ENCODE data around the gene CREB1. TPM values are rescaled to one million over a fixed set of nuclear protein-coding genes. Genes with fewer than 3 reads are reported as not detected.

Gene CREB1
- total RNA-seq, 2 donors from 2014 or later, result 42.9 to 51.7 TPM

- intact Hi-C loops (cut with DNase I, micrococcal nuclease), result no loop called here
- DNase-seq, result peak in 1 of 2 donors; percentile 17
Observed at GRCh38 chr2:207531032-207531952, 1.5 kb downstream of the CREB1 start.

DNA sequence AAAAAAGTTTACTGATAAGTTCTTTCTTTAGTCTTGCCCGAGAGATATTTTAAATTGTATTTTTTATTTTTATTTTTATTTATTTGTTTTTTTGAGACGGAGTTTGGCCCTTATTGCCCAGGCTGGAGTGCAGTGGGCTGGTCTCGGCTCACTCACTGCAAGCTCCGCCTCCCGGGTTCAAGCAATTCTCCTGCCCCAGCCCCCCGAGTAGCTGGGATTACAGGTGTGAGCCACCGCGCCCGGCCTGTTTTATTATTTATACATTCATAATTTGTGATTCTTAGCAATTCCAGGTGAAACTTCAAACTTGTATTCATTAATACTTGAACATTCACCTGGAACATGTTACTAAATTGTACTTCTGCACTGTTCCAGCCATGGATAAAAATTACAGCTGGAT lies 2.9 kb downstream of the CREB1 start:
- no peak for ATAC-seq
- peak in 1 of 2 donors; percentile 20 for DNase-seq
- intact Hi-C loops (cut with DNase I, micrococcal nuclease), result no loop called here

More at GRCh38 chr2:207531032-207531952, 1.5 kb downstream of the CREB1 start:
- no peak for ATAC-seq

- intact Hi-C loops (cut with DNase I, micrococcal nuclease), result no loop called here
- no peak for ATAC-seq
- no peak for DNase-seq
Observed at GRCh38 chr2:207533461-207534008, 3.8 kb downstream of the CREB1 start.

- ATAC-seq, result no peak
- DNase-seq, result no peak
- intact Hi-C loops (cut with DNase I, micrococcal nuclease), result no loop called here
Observed at GRCh38 chr2:207534417-207534816, 4.7 kb downstream of the CREB1 start.

DNA sequence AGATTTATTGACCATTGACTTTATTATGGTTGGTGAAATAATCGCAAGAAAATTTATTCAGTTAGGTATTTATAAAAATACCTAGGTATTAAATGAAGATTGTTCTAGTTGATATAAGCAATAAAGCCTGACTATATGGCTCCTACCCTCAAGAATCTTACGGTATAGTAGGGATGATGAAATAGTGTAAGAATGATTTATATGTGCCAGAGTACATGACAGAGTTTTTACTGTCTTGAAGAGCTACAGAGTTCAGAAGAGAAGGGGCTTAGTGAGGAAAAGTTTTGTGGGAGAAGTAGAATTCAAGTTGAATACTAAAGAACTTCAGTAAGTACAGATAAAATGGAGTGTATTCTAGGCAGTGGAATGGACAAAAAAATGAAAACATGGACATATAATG lies 9.7 kb downstream of the CREB1 start:
- intact Hi-C loops (cut with DNase I, micrococcal nuclease), result no loop called here
- DNase-seq, result no peak
- ATAC-seq, result peak; percentile 53

GRCh38 chr2:207540431-207540830 lies 10.7 kb downstream of the CREB1 start:
- no peak for DNase-seq

GRCh38 chr2:207541933-207542332 lies 12.2 kb downstream of the CREB1 start:
- DNase-seq (no peak), ATAC-seq (peak; percentile 77)
- intact Hi-C loops (cut with DNase I, micrococcal nuclease), result no loop called here

More at GRCh38 chr2:207540431-207540830, 10.7 kb downstream of the CREB1 start:
- ATAC-seq, result no peak
- intact Hi-C loops (cut with DNase I, micrococcal nuclease), result no loop called here

DNA sequence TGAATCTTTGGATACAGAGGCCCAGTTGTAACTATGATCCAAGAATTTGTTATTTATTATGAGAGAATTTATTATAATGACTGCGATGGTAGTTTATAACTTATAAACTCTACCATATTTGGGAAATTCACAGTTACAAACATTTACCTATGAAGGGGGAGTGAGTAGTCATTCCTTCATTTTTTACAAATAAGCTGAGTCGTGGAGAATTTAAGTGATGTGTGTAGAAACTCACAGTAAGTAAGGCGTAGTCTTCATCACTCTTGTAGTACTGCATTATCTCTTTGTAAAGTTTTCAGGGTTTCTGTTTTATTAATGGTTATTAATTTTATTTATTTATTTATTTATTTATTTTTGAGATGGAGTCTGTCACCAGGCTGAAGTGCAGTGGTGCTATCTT lies 13.5 kb downstream of the CREB1 start:
- ATAC-seq (no peak), DNase-seq (no peak)
- intact Hi-C loops (cut with DNase I, micrococcal nuclease), result no loop called here

DNA sequence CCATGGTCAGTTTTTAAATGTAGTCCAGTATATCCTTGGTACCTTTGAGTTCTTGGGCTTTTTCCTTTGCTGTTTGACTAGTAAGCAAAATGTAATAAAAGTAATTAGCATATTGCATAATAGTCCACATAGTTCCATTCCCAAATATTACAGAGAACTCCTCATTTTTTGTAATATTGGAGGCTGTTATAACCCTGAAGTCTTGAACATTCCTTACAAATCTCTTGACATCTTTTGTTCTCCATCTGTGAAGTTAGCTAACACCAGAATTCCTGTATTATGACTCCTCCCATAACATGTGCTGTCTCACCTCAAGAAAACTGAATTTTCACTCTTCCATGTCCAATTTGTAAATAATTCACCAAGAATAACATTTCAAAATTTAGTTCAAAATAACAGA lies 17.1 kb downstream of the CREB1 start:
- DNase-seq, result no peak
- ATAC-seq, result no peak
- intact Hi-C loops (cut with DNase I, micrococcal nuclease), result no loop called here

- DNase-seq (no peak), ATAC-seq (no peak)
- intact Hi-C loops (cut with DNase I, micrococcal nuclease), result no loop called here
Observed at GRCh38 chr2:207549145-207549544, 19.4 kb downstream of the CREB1 start.

DNA sequence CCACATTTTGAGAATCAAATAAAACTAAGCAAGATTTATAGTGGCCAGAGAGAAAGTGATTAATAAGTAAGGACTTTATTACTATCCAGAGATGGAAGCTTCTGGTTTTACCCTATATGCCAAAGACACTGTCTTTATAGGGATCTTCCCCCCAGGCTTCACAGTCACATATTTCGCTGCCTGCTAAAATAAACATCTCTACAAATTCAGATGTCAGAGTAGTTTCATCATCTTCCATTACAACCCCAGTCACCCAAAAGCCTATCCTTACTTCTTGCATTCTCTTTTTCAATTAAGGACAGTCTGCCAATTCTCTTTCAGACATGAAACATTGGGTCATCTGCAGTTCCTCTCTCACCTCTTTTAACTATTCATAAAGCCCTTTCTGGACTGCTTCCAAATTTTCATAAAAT lies 28.3 kb downstream of the CREB1 start:
- intact Hi-C loops (cut with DNase I, micrococcal nuclease), result no loop called here
- DNase-seq, result no peak
- ATAC-seq, result no peak

- ATAC-seq (no peak), DNase-seq (no peak)
- intact Hi-C loops (cut with DNase I, micrococcal nuclease), result no loop called here
Observed at GRCh38 chr2:207561386-207562080, 31.8 kb downstream of the CREB1 start.

DNA sequence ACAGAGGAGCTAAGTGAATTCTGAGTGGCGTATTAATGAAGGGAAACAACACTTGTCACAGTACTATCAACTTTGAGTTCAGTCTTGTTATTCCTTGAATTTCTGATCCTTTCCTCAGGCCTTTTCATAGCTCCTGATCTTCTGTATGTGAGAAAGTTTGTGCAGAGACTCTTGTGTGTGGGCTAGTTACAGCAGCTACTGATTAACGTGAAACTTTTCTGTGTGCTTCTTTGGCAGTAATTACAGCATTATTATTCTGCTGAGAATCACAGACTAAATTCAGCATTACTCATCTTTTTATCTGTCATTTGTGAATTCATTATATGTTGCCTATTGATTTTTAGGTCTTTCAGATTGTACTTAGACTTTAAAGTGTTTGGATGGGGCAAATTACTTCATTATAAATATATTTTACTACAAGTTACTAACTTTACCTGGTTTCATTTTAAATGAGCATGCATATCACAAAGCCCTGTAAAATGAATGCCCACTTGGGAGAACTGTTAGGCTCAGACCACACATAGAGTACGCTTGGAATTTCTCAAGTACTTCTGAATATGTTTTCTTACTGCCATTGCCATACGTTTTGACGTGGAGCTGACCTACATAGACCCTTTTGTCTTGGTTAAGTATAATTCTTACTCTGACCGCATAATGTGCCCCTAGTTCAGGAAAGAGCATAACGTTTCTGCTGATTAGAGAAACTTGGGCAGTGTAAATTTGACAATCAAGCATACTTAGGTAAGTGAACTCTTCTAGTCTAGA lies 36.2 kb downstream of the CREB1 start:
- intact Hi-C loops (cut with DNase I, micrococcal nuclease), result no loop called here
- no peak for DNase-seq
- ATAC-seq, result no peak

- ATAC-seq, result no peak
- no peak for DNase-seq
- intact Hi-C loops (cut with DNase I, micrococcal nuclease), result no loop called here
Observed at GRCh38 chr2:207567671-207568070, 37.9 kb downstream of the CREB1 start.

- DNase-seq, result no peak
- ATAC-seq, result no peak
- intact Hi-C loops (cut with DNase I, micrococcal nuclease), result no loop called here
Observed at GRCh38 chr2:207571370-207571769, 41.6 kb downstream of the CREB1 start.

- no peak for ATAC-seq
- intact Hi-C loops (cut with DNase I, micrococcal nuclease), result no loop called here
Observed at GRCh38 chr2:207584952-207585351, 55.2 kb downstream of the CREB1 start.

GRCh38 chr2:207587305-207587704 lies 57.5 kb downstream of the CREB1 start:
- ATAC-seq, result no peak
- intact Hi-C loops (cut with DNase I, micrococcal nuclease), result no loop called here
- DNase-seq, result no peak

More at GRCh38 chr2:207584952-207585351, 55.2 kb downstream of the CREB1 start:
- DNase-seq, result no peak

GRCh38 chr2:207589143-207589542 lies 59.4 kb downstream of the CREB1 start:
- ATAC-seq (no peak), DNase-seq (no peak)
- intact Hi-C loops (cut with DNase I, micrococcal nuclease), result no loop called here

- intact Hi-C loops (cut with DNase I, micrococcal nuclease), result no loop called here
- no peak for ATAC-seq
Observed at GRCh38 chr2:207593277-207593676, 63.5 kb downstream of the CREB1 start.

More at GRCh38 chr2:207593277-207593676, 63.5 kb downstream of the CREB1 start:
- no peak for DNase-seq

Measured in left colon (tissue), 2 donors.